D341Med (cell line): Measurements from ENCODE around the gene SOX15.
"Not testable (repeated sequence)": the region's sequence is repeated elsewhere in the genome, so short reads cannot be mapped to it uniquely, and the experiment has no call there.

Source experiments
- DNase-seq: peaks from one replicate; pipeline ENCODE4 v3.0.0; 2012; ENCODE audit warnings: low spot score

Gene SOX15

GRCh38 chr17:7589891-7590691 is at the start of gene SOX15:
Gene SOX15 (minus strand): TSS chr17:7590094. CDS start chr17:7589676, 418 bp downstream.
- no peak for DNase-seq

GRCh38 chr17:7636163-7636562 is 46.3 kb upstream of the SOX15 start:
- no peak for DNase-seq

- DNase-seq: peak; percentile 77
These were observed 44.5 kb upstream of the SOX15 start for GRCh38 chr17:7634384-7634783.

- no peak for DNase-seq
These were observed 43.2 kb upstream of the SOX15 start for GRCh38 chr17:7633093-7633492.

- peak; percentile 62 for DNase-seq
These were observed 42.6 kb upstream of the SOX15 start for GRCh38 chr17:7632492-7632894.

GRCh38 chr17:7631398-7632380 is 41.8 kb upstream of the SOX15 start:
- no peak for DNase-seq

GRCh38 chr17:7629939-7630571 is 40.2 kb upstream of the SOX15 start, which contains the start of gene SHBG:
Gene SHBG (plus strand): TSS chr17:7630135. CDS start chr17:7630173, 38 bp downstream.
- no peak for DNase-seq

GRCh38 chr17:7627250-7628121 is 37.6 kb upstream of the SOX15 start, which contains the start of gene SAT2:
Gene SAT2 (minus strand): TSS chr17:7627821. CDS start chr17:7627635, 186 bp downstream.
- DNase-seq: peak; percentile 93

GRCh38 chr17:7626956-7627249 is 37.0 kb upstream of the SOX15 start:
- DNase-seq: peak; percentile 41

- DNase-seq: no peak
These were observed 36.4 kb upstream of the SOX15 start for GRCh38 chr17:7626307-7626706.

- DNase-seq: not testable (repeated sequence)
These were observed 35.9 kb upstream of the SOX15 start for GRCh38 chr17:7625749-7626148.

- no peak for DNase-seq
These were observed 33.8 kb upstream of the SOX15 start for GRCh38 chr17:7623661-7624060.

- DNase-seq: no peak
These were observed 30.9 kb upstream of the SOX15 start for GRCh38 chr17:7620835-7621234.

- DNase-seq: no peak
These were observed 28.7 kb upstream of the SOX15 start for GRCh38 chr17:7618608-7619007.

GRCh38 chr17:7615265-7615747 is 25.4 kb upstream of the SOX15 start:
- DNase-seq: no peak

GRCh38 chr17:7614425-7615264 is 24.8 kb upstream of the SOX15 start, which contains the start of gene FXR2:
Gene FXR2 (minus strand): TSS chr17:7614897. CDS start chr17:7614532, 365 bp downstream.
- peak; percentile 95 for DNase-seq

- no peak for DNase-seq
These were observed 24.0 kb upstream of the SOX15 start for GRCh38 chr17:7613769-7614424.

GRCh38 chr17:7612294-7612640 is 22.4 kb upstream of the SOX15 start:
- DNase-seq: no peak

- DNase-seq: no peak
These were observed 21.9 kb upstream of the SOX15 start for GRCh38 chr17:7611635-7612293.
